ENCODE results near the gene ASCL5.

- TF ChIP-seq CTCF (IDR thresholded peaks at IDR 0.05) (no peak), POLR2A (IDR thresholded peaks at IDR 0.05) (no peak)
Measured at GRCh38 chr1:201089596-201089995, 37.4 kb downstream of the ASCL5 start.
